ENCODE data around the gene EIF3A. TPM values are rescaled to one million over a fixed set of nuclear protein-coding genes. Genes with fewer than 3 reads are reported as not detected.

Gene EIF3A, protein sequence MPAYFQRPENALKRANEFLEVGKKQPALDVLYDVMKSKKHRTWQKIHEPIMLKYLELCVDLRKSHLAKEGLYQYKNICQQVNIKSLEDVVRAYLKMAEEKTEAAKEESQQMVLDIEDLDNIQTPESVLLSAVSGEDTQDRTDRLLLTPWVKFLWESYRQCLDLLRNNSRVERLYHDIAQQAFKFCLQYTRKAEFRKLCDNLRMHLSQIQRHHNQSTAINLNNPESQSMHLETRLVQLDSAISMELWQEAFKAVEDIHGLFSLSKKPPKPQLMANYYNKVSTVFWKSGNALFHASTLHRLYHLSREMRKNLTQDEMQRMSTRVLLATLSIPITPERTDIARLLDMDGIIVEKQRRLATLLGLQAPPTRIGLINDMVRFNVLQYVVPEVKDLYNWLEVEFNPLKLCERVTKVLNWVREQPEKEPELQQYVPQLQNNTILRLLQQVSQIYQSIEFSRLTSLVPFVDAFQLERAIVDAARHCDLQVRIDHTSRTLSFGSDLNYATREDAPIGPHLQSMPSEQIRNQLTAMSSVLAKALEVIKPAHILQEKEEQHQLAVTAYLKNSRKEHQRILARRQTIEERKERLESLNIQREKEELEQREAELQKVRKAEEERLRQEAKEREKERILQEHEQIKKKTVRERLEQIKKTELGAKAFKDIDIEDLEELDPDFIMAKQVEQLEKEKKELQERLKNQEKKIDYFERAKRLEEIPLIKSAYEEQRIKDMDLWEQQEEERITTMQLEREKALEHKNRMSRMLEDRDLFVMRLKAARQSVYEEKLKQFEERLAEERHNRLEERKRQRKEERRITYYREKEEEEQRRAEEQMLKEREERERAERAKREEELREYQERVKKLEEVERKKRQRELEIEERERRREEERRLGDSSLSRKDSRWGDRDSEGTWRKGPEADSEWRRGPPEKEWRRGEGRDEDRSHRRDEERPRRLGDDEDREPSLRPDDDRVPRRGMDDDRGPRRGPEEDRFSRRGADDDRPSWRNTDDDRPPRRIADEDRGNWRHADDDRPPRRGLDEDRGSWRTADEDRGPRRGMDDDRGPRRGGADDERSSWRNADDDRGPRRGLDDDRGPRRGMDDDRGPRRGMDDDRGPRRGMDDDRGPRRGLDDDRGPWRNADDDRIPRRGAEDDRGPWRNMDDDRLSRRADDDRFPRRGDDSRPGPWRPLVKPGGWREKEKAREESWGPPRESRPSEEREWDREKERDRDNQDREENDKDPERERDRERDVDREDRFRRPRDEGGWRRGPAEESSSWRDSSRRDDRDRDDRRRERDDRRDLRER (N-terminal part only)
- total RNA-seq, result 100 to 1,000 TPM; 119 to 228 (median 158) TPM

GRCh38 chr10:119080521-119081259 lies at the start of gene EIF3A:
EIF3A (minus strand) TSS chr10:119080817; CDS start chr10:119080676, 141 bp downstream.
- ATAC-seq (ENCODE audit: low FRiP score) (peak; percentile 91), DNase-seq (ENCODE audit: low spot score) (peak; percentile 55)
- TF ChIP-seq CTCF (IDR thresholded peaks at IDR 0.05), result no peak

DNA sequence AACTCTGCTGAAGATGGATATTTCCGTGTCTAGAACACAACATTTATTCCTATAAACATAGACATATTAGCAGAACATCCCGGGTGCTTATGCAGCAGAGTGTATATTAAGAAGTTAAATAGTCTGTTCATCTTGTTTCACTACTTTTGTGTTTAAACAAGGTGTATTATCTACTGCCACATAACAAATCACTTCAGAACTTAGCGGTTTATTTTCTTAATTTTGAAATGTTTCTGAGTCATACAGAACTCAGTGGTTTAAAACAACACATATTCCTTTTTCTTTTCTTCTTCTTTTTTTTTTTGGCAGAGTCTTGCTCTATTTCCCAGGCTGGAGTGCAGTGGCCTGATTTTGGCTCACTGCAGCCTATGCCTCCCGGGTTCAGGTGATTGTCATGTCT lies 49.1 kb upstream of the EIF3A start:
- no peak for ATAC-seq (ENCODE audit: low FRiP score)
- TF ChIP-seq CTCF (IDR thresholded peaks at IDR 0.05), result no peak
- no peak for DNase-seq (ENCODE audit: low spot score)

GRCh38 chr10:119125942-119126341 lies 45.3 kb upstream of the EIF3A start:
- no peak for TF ChIP-seq CTCF (IDR thresholded peaks at IDR 0.05)
- DNase-seq (ENCODE audit: low spot score), result no peak
- ATAC-seq (ENCODE audit: low FRiP score), result no peak

GRCh38 chr10:119120875-119121274 lies 40.3 kb upstream of the EIF3A start:
- no peak for TF ChIP-seq CTCF (IDR thresholded peaks at IDR 0.05)
- no peak for ATAC-seq (ENCODE audit: low FRiP score)
- DNase-seq (ENCODE audit: low spot score), result no peak

DNA sequence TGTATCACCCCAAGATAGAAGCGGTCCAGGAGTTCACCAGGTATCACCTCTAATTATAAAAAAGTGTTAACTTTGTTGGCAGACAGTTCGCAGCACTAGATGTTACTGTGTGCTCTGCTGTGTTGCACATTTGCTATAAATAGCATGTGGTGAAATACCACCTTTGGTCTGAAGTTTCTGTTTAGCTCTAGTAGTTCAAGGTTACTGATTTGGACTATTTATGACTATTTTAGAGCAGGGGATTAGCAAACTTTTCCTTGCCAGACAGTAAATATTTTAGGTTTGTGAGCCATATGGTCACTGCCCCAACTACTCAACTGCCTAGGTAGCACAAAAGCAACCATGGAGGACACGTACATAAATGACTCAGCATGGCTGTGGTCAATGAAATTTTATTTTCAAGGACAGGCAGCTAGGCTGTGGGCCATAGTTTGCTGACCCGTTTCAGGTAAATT lies 39.8 kb upstream of the EIF3A start:
- ATAC-seq (ENCODE audit: low FRiP score) (no peak), DNase-seq (ENCODE audit: low spot score) (no peak)
- no peak for TF ChIP-seq CTCF (IDR thresholded peaks at IDR 0.05)

- DNase-seq (ENCODE audit: low spot score) (no peak), ATAC-seq (ENCODE audit: low FRiP score) (no peak)
- no peak for TF ChIP-seq CTCF (IDR thresholded peaks at IDR 0.05)
Observed at GRCh38 chr10:119119400-119119799, 38.8 kb upstream of the EIF3A start.
